Tibial nerve (tissue), 4 donors: ENCODE results near the gene SCLT1. TPM values are rescaled to one million over a fixed set of nuclear protein-coding genes. Genes with fewer than 3 reads are reported as not detected.
"Not testable (repeated sequence)": the region's sequence is repeated elsewhere in the genome, so short reads cannot be mapped to it uniquely, and the experiment has no call there.

ENCODE experiments used
- DNase-seq, 2 donors: peaks; one replicate each; pipeline ENCODE4 v3.0.0-alpha.2; 2019; ENCODE audit warnings: low spot score in 2 of 2
- H3K27ac ChIP-seq, 4 donors: fragments of 200-600 bp; sonication (generic) in 3 of 4; one replicate each; pipeline ENCODE4 v1.5.1; 2017 to 2019; ENCODE audit warnings: mild to moderate bottlenecking in 1 of 4
- H3K27me3 ChIP-seq, 2 donors: fragments of 200-600 bp; sonication (generic) in 1 of 2; one replicate each; pipeline versions ENCODE4 v1.5.1 to v1.6.0; 2017 to 2019
- H3K36me3 ChIP-seq, 3 donors: fragments of 200-600 bp; sonication (generic); one replicate each; pipeline ENCODE4 v1.5.1; 2018 to 2019
- H3K4me1 ChIP-seq, 4 donors: fragments of 200-600 bp; sonication (generic) in 3 of 4; one replicate each; pipeline ENCODE4 v1.5.1; 2017 to 2019
- H3K4me3 ChIP-seq, 4 donors: fragments of 200-600 bp; sonication (generic) in 3 of 4; one replicate each; pipeline ENCODE4 v1.5.1; 2017 to 2019; ENCODE audit warnings: mild to moderate bottlenecking in 1 of 4, moderate library complexity in 1 of 4
- H3K9me3 ChIP-seq, 4 donors: fragments of 200-600 bp; sonication (generic) in 3 of 4; one replicate each; pipeline ENCODE4 v1.5.1; 2017 to 2019
- EP300 ChIP-seq, 2 donors: sonication (generic); formaldehyde crosslinking; IDR thresholded peaks; one replicate each; pipeline ENCODE4 v1.6.1; 2017; ENCODE audit warnings: antibody characterized with exemption in 2 of 2, mild to moderate bottlenecking in 1 of 2
- POLR2A ChIP-seq, 2 donors: fragments of 450-650 bp; IDR thresholded peaks; one replicate each; pipeline ENCODE4 v1.6.1; 2017; ENCODE audit warnings: antibody characterized with exemption in 2 of 2, mild to moderate bottlenecking in 2 of 2, moderate library complexity in 2 of 2
- WGBS, 2 donors: methylation state at CpG; one replicate each; pipeline ENCODE4 v1.1.5; 2018; 5-methylcytosine and 5-hydroxymethylcytosine counted together
- total RNA-seq, 4 donors: library from RNA; depleted of rRNA; stranded (reverse); fragments of >200 nt; gene quantifications; one replicate each; pipeline ENCODE4 v1.1.0, GENCODE V29; 2016
- TF ChIP-seq, protein P1 (sequence below), 5 experiments: fragments of 200-600 bp in 3 of 5; fragments of 450-650 bp in 2 of 5; sonication (generic) in 3 of 5; IDR thresholded peaks; one replicate each; pipeline ENCODE4 v1.5.1; 2016 to 2019; ENCODE audit warnings: antibody characterized with exemption in 5 of 5, mild to moderate bottlenecking in 3 of 5, moderate library complexity in 2 of 5

SCLT1 gene
- total RNA-seq, 4 donors from 2014 or later, result 9.2 to 28.8 (median 18.6) TPM

DNA sequence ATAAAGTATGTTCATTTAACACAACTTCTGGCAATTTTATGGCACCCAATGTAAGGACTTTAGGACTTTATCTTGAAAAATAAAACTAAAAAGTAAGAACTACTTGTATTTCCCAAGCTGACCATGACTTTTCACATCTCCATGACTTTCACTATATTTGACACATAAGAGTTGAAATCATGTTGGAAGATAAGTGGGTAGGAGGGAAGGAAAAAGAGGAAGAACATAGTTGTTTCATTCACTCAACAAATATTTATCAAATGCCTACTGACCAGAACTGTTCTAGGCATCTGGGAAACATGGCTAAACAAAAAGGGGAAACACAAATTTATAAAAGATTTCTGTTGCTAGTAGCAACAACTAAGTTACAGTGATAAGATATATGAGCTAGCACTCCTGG, 16.0 kb downstream of the SCLT1 start:
- DNase-seq, result no peak
- Histone ChIP-seq H3K9me3 (peaks cover 0 to 23% (median 1%) of the 10 kb centered on the region in 4 donors), H3K4me1 (no peaks in the 10 kb centered on the region), H3K36me3 (peaks cover 0 to 67% (median 0%) of the 10 kb centered on the region in 3 donors), H3K4me3 (no peak overlapping the region), H3K27me3 (no peaks in the 10 kb centered on the region), H3K27ac (no peak overlapping the region)
- no peak for TF ChIP-seq POLR2A (IDR thresholded peaks at IDR 0.05)
- TF ChIP-seq EP300 (IDR thresholded peaks at IDR 0.05), result no peak
- TF ChIP-seq, protein P1, sequence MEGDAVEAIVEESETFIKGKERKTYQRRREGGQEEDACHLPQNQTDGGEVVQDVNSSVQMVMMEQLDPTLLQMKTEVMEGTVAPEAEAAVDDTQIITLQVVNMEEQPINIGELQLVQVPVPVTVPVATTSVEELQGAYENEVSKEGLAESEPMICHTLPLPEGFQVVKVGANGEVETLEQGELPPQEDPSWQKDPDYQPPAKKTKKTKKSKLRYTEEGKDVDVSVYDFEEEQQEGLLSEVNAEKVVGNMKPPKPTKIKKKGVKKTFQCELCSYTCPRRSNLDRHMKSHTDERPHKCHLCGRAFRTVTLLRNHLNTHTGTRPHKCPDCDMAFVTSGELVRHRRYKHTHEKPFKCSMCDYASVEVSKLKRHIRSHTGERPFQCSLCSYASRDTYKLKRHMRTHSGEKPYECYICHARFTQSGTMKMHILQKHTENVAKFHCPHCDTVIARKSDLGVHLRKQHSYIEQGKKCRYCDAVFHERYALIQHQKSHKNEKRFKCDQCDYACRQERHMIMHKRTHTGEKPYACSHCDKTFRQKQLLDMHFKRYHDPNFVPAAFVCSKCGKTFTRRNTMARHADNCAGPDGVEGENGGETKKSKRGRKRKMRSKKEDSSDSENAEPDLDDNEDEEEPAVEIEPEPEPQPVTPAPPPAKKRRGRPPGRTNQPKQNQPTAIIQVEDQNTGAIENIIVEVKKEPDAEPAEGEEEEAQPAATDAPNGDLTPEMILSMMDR (IDR thresholded peaks at IDR 0.05), result no peak

DNA sequence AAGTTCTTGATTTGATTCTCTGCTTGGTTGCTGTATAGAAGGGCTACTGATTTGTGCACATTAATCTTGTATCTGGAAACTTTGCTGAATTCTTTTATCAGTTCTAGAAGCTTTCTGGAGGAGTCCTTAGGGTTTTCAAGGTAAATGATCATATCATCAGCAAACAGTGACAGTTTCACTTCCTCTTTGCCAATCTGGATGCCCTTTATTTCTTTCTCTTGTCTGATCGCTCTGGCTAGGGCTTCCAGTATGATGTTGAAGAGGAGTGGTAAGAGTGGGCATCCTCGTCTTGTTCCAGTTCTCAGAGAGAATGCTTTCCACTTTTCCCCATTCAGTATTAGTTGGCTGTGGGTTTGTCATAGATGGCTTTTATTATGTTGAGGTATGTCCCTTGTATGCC, 23.8 kb downstream of the SCLT1 start:
- not testable (repeated sequence) for H3K4me3 ChIP-seq, H3K27me3 ChIP-seq, H3K27ac ChIP-seq, H3K4me1 ChIP-seq, DNase-seq
- peaks cover 0 to 18% (median 0%) of the 10 kb centered on the region in 3 donors for H3K36me3 ChIP-seq
- 96 to 98% methylated on average over 2 of the region's 2 CpGs for WGBS, 2 donors
- H3K9me3 ChIP-seq, result peaks cover 0 to 54% (median 2%) of the 10 kb centered on the region in 4 donors

DNA sequence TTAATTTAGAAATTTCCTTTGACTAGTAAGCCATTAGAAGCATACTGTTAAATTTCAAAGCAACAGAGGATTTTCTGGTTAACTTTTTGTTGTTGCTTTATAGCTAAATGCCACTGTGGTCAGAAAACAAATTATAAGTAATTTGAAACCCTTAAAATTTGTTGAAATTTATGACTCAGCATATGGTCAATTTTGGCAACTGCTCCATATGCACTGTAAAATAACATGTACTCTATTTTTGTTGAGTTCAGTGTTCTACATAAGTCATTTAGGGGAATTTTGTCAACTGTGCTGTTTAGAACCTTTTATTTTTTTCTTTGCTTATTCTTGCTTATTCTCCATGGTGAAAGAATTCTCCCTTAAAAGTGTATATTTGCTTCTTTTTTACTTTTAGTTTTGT, 28.6 kb downstream of the SCLT1 start:
- Histone ChIP-seq H3K9me3 (peaks cover 2 to 88% (median 18%) of the 10 kb centered on the region in 4 donors), H3K4me3 (no peak overlapping the region), H3K27me3 (no peaks in the 10 kb centered on the region), H3K36me3 (peaks cover 0 to 44% (median 0%) of the 10 kb centered on the region in 3 donors), H3K27ac (no peak overlapping the region), H3K4me1 (no peaks in the 10 kb centered on the region)
- no peak for DNase-seq
- TF ChIP-seq EP300 (IDR thresholded peaks at IDR 0.05), result no peak
- TF ChIP-seq POLR2A (IDR thresholded peaks at IDR 0.05), result no peak
- TF ChIP-seq, protein P1 (IDR thresholded peaks at IDR 0.05), result no peak

DNA sequence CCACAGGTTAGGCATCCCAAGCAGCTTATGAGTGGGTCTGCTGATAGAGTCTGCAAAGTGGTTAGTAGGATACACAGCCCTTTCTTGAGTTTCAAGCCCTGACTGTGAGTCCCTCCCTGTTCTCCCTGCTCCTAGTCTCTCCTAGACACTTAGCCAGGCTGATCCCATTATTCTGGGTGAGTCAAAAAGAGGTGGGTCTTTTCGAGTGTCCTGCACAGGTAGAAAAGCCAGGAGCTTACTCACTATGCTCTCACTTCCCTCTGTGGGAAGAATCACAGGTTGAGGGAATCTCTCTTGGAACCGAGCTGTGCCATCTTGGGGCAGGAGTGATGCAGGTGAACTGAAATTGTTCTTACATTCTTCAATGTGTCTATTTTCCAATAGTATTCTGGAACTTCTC, 29.7 kb downstream of the SCLT1 start:
- DNase-seq, result no peak
- no peaks in the 10 kb centered on the region for H3K27me3 ChIP-seq
- peaks cover 0 to 44% (median 0%) of the 10 kb centered on the region in 3 donors for H3K36me3 ChIP-seq
- H3K4me1 ChIP-seq, result no peaks in the 10 kb centered on the region
- H3K27ac ChIP-seq, result no peak overlapping the region
- peaks cover 5 to 87% (median 22%) of the 10 kb centered on the region in 4 donors for H3K9me3 ChIP-seq
- TF ChIP-seq EP300 (IDR thresholded peaks at IDR 0.05) (no peak), POLR2A (IDR thresholded peaks at IDR 0.05) (no peak)
- TF ChIP-seq, protein P1 (IDR thresholded peaks at IDR 0.05), result no peak
- 91 to 100% methylated on average over 2 of the region's 2 CpGs for WGBS, 2 donors
- no peak overlapping the region for H3K4me3 ChIP-seq

DNA sequence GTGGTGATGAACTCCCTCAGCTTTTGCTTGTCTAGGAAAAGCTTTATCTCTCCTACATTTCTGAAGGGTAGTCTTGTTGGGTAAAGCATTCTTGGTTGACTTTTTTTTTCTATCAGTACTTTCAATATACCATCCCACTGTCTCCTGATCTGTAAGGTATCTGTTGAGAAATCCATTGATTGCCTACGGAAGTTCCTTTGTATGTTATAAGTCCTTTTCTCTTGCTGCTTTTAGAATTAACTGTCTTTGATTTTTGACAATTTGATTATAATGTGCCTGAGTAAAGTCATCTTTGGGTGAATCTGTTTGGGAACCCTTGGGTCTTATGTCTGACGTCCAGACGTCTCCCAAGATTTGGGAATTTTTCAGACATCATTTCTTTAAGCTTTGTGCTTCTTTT, 30.8 kb downstream of the SCLT1 start:
- no peaks in the 10 kb centered on the region for H3K4me1 ChIP-seq
- no peak for TF ChIP-seq POLR2A (IDR thresholded peaks at IDR 0.05)
- TF ChIP-seq, protein P1 (IDR thresholded peaks at IDR 0.05), result no peak
- no peak for TF ChIP-seq EP300 (IDR thresholded peaks at IDR 0.05)
- no peak for DNase-seq
- H3K9me3 ChIP-seq, result peaks cover 5 to 83% (median 25%) of the 10 kb centered on the region in 4 donors
- H3K4me3 ChIP-seq, result no peak overlapping the region
- H3K27me3 ChIP-seq, result no peaks in the 10 kb centered on the region
- H3K36me3 ChIP-seq, result peaks cover 0 to 44% (median 0%) of the 10 kb centered on the region in 3 donors
- WGBS, 2 donors, result 94 to 97% methylated on average over 3 of the region's 3 CpGs
- no peak overlapping the region for H3K27ac ChIP-seq

DNA sequence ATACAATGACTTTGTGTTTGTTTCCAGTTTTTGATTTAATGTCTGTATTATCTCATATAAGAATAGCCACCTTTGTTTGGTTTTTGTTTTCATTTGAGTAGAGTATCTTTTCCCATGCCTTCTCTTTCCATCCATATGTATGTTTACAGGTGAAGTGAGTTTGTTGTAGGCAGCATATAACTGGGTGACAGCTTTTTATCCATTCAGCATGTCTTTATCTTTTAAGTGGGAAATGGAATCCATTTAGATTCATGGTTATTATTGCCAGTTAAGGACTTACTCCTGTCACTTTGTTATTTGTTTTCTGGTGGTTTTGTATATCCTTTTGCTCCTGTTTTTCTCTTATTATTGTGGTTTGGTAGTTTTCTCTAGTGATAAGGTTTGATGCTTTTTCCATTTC, 34.3 kb downstream of the SCLT1 start:
- peaks cover 5 to 92% (median 35%) of the 10 kb centered on the region in 4 donors for H3K9me3 ChIP-seq
- no peak for DNase-seq
- no peak overlapping the region for H3K4me3 ChIP-seq
- no peaks in the 10 kb centered on the region for H3K4me1 ChIP-seq
- no peaks in the 10 kb centered on the region for H3K27me3 ChIP-seq
- H3K27ac ChIP-seq, result no peak overlapping the region
- TF ChIP-seq POLR2A (IDR thresholded peaks at IDR 0.05) (no peak), EP300 (IDR thresholded peaks at IDR 0.05) (no peak)
- TF ChIP-seq, protein P1 (IDR thresholded peaks at IDR 0.05), result no peak
- H3K36me3 ChIP-seq, result peaks cover 0 to 36% (median 0%) of the 10 kb centered on the region in 3 donors
